HUES6 (cell line): ENCODE data around the gene WRAP53.

ENCODE experiments used
- H3K27ac ChIP-seq: 2 replicates; pipeline ENCODE4 v1.7.0; 2013; ENCODE audit warnings: low read depth, mild to moderate bottlenecking, low read length, inconsistent platforms
- H3K27me3 ChIP-seq: 2 replicates; pipeline ENCODE4 v1.6.1; 2013; ENCODE audit warnings: low read length; ENCODE audit not compliant: control insufficient read depth, insufficient read depth
- H3K36me3 ChIP-seq: 2 replicates; pipeline ENCODE4 v1.6.1; 2013; ENCODE audit warnings: low read length; ENCODE audit not compliant: control insufficient read depth, insufficient read depth
- H3K4me1 ChIP-seq: 2 replicates; pipeline ENCODE4 v1.6.1; 2013; ENCODE audit warnings: low read length; ENCODE audit not compliant: control insufficient read depth, insufficient read depth
- H3K4me3 ChIP-seq: 2 replicates; pipeline ENCODE4 v1.5.1; 2013; ENCODE audit warnings: low read depth, low read length
- H3K9ac ChIP-seq: one replicate; pipeline ENCODE4 v1.6.1; 2013; ENCODE audit warnings: mild to moderate bottlenecking, low read length
- H3K9me3 ChIP-seq: 2 replicates; pipeline ENCODE4 v1.6.1; 2013; ENCODE audit warnings: low read depth, low read length; ENCODE audit not compliant: control insufficient read depth, insufficient read depth

The WRAP53 gene

GRCh38 chr17:7750321-7750821, 62.1 kb downstream of the WRAP53 start:
- H3K36me3 ChIP-seq: no peaks in the 10 kb centered on the region
- H3K9ac ChIP-seq: no peak overlapping the region

More at GRCh38 chr17:7750321-7750821, 62.1 kb downstream of the WRAP53 start:
- Histone ChIP-seq H3K9me3 (0 out of 2 replicates have a peak, but pooled peaks cover 3% of the 10 kb centered on the region), H3K4me3 (no peak overlapping the region), H3K27me3 (no peaks in the 10 kb centered on the region), H3K4me1 (0 out of 2 replicates have a peak, but pooled peaks cover 3% of the 10 kb centered on the region), H3K27ac (no peak overlapping the region)
